Endometrium (tissue), 2 donors: ENCODE data around the gene AATK.

Source experiments
- FAIRE-seq: peaks from 2 replicates; lab custom pipeline; 2012; peaks lifted over from hg19 to GRCh38; lab: Jason Lieb, UNC
- donor health status: control.
- donor health status: control.

The AATK gene

DNA sequence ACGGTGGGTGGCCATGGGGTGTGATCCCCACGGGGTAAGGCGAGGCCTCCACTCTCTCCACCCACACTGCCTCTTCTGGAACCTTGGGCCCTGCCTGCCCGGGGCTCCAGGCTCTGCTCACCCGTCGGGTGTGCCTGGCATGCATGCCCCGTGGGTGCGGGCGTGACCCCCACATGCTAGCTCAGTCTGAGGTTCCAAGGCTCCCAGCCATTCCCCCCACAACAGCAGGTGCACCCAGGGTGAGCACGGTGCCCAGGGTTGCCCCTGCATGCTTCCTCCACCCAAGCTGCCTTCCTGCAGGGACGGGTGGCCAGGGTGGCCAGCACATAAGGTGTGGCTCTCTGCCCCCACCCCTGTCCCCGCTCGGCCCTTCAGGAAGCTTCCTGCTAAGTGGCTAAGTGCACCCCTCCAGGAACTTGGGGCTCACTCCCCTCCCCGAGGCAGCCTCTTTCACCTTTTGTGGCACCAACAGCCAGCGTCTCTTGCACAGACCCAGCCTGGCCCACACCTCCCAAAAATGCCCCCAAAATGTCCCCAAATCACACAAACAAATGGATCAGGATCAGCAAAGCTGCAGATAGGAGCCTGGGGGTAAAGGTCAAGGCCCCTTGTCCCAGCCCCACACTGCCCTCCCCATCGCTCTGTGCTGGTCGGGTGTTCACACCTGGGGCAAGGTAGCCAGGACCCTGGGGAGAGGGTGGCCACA lies 22.2 kb downstream of the AATK start:
- FAIRE-seq: no peak

DNA sequence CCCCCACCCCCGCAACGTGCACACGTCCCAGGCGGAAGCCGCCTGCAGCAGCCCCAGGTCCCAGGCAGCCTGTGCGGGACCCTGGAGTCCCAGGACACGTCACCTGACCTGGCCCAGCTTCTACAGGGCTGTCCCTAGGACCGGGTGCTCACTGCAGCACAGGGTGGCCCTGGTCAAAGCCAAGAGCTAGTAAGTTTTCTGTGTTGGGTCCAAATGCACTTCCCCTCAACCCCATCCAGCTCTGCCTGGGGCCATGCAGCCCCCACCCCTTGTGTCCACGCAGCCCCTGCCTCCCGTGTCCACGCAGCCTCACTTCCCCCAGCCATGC lies 22.9 kb downstream of the AATK start:
- no peak for FAIRE-seq

DNA sequence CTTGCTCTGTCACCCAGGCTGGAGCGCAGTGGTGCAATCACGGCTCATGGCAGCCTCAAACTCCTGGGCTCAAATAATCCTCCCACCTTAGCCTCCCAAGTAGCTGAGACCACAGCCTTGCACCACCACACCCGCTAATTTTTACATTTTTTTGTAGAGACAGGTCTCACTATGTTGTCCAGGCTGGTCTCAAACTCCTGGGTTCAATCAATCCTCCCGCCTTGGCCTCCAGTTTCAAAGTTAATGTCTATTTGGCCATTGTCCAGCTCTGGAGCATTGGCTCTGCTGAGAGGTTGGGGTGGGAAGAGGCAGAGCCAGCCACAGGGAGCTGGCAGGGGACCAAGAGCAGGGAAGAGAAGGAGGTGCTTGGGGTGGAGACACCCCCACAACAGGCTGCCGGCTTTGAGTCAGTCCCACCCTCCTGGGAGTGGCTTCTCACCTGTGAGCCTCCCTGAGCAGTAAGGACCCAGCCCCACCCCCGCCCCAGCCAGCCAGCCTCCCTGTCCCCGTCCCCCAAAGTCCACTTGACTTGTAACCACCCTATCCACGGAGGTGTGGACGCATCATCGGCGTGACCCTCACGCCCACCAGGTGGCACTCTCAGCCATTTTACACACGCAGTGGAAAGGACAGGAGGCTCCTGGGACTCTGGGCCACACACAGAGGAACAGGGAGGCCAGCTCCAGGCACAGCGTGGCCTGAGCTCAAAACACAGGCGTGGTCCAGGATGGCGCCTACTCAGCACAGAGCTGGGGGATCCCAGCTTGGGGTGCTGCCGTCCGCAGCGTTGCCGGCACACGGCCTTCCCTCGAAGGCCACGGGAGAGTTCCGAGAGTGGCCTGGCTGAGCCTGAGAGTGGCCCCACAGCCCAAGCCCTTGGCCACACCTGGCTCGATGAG lies 23.5 kb downstream of the AATK start:
- FAIRE-seq: no peak

DNA sequence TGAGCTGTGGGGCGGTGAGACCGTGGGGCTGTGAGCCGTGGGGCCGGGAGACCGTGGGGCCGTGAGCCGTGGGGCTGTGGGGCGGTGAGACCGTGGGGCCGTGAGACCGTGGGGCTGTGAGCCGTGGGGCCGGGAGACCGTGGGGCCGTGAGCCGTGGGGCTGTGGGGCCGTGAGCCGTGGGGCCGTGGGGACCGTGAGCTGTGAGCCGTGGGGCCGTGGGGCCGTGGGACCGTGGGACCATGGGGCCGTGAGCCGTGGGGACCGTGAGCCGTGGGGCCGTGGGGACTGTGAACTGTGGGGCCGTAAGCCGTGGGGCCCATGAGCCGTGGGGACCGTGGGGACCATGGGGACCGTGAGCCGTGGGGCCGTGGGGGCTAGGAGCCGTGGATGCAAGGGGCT lies 25.3 kb downstream of the AATK start:
- no peak for FAIRE-seq

DNA sequence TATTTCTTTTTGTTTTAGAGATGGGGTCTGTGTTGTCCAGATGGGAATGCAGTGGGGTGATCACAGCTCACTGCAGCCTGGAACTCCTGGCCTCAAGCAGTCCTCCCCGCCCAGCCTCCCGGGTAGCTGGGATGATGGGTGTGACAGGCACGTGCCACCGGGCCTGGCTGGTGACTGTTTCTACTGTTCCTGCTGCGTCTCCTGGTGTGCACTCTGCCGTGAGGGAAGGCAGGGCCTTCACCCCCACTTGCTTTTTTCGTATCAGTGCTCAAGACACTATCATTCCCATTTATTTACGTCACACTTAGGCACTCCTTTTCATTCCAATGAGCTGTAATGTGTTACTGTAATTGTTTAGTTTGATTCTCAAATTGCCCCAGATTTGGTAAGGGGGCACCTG lies 26.0 kb downstream of the AATK start:
- no peak for FAIRE-seq

DNA sequence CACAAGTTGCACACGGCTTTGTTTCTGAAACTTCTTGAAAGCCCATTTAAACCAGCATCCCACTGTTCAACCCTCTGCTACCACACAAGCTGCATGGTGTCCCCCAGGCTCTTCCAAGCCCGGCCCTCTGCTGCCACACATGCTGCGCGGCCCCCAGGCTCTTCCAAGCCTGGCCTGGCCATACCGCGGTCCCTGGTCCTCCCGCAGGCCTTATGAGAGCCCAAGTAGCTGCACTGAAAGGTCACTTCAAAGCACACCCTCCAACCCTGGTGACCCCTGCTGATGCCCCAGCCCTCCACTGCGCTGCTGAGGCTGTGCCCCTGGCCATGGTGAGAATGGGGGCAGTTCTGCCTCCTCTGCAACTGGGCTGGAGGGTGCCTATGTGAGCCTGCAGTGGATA lies 26.6 kb downstream of the AATK start:
- no peak for FAIRE-seq

DNA sequence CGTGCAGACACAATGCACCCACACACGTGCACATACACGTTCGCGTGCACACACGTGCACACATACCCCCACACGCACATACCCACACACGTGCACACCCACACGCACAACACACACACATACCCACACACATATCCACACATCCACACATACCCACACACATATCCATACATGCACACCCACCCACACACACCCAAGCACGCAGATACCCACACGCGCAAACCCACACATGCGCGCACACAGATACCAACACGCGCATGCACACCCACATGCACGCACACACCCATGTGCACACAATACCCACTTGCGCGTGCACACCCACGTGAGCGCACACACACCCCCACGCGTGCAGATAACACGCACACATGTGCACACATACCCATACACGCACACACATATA lies 27.5 kb downstream of the AATK start:
- FAIRE-seq: no peak

DNA sequence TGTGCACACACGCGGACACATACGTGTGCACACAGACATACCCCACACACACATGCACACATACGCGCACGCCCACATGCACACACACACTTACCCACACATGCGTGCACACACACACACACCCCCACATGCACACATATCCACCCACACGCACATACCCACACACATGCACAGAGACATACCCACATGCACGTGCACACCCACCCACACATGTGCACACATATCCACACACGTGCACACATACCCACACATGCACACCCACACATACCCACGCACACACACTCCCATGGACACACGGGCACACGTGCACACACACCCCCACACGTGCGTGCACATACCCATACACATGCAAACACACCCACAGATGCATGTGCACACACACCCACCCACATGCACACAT lies 27.9 kb downstream of the AATK start:
- FAIRE-seq: no peak

DNA sequence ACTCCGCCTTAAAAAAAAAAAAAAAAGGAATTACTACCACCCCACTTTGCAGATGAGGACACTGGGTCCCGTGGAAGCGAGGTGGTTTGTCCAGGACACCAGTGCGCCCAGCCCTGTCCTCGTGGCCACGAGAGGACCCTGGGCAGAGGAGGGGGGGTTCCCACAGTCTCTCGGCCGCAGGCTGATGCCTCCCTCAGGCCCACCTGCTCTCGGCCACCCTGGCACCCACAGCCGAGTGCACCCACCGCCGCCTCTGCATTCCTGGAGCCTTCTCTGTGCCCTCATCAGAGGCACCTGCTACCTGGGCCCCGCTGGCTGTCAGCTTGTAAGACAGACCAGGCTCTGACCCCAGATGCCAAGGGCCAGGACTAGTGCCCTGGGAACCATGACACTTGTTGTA lies 28.8 kb downstream of the AATK start:
- no peak for FAIRE-seq

DNA sequence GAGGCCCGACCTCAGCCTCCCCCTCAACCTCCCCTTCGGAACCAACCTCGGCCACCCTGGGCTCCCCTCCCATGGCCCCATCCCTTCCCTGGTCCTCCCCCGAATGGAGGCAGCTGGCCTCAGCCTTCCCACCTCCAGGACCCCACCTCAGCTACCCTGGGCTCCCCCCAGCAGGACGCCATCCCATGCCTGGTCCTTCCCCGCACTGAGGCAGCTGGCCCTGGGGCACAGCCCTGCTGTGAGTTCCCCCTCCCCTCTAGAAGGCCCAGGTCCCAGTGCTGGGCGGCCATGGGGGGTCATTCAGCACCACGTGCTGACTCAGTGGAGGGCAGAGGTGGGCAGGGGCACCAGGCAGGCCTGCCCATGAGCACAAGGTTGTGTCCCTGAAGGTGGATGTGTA lies 29.7 kb downstream of the AATK start:
- no peak for FAIRE-seq

DNA sequence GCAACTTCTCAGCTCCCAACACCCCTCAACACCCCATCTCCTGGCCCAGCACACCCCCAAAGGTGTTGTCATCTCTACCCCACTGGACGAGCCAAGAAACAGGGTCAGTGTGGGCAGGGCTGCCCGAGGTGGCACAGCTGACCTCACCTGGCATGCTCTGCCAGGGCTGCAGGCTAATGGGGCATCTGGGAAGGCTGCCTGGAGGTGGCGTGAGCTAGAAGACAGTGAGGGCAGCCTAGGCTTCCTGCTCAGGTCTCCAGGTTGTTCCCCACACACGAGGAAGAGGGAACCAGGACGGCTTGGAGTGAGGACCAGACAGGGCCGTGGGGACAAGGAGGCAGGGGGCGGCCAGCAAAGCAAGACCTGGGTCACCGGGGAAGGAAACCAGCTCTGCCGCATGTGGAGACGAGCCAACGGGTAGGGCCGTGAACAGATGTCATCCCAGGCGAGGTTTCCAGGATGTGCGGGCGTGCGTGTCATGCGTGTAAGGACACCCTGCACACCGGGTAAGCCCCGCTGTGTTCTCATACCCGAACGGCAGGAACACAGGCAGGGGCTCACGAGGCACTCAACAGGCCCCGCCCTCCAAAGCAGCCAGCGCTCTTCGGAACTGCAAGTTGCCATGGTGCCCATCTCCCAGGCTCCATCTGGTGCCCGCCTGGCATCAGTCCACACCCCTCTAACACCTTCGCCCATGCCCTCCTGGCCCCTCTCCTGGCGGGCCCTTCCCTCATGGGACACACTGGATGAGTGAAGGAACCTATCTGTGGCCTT lies 30.3 kb downstream of the AATK start:
- no peak for FAIRE-seq

DNA sequence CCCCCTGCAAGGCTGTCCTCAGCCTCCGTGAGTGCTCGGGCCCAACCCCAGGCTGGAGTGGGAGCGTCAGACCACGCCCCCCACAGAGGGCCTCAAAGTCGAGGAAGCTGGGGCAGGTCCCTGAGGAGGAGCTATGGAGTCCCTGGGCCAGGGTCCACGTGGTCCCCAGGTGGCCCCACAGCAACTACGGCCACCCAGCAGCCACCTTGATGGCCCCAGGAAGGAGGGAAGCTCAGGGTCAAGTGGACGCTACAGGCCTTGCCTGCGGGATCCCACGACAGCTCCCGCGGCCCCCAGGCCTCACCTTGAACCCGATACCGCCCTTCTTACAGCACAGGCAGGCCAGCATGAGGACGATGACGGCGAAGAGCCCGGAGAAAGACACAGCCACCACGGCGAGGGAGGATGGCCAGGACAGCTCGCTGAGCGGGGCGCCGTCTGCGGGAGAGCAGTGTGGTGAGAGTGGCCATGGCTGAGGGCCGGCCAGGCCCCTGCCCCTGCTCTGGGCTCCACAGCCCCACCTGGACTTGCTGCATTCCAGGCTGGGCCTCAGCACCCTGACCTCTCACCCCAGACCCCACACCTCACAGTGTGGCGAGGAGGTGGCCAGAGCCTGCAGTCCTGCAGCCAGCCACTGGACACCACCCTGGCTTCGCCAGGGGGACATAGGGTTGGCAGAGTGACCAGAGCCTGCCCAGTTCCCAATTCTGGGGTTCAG lies 31.8 kb downstream of the AATK start:
- FAIRE-seq: no peak

DNA sequence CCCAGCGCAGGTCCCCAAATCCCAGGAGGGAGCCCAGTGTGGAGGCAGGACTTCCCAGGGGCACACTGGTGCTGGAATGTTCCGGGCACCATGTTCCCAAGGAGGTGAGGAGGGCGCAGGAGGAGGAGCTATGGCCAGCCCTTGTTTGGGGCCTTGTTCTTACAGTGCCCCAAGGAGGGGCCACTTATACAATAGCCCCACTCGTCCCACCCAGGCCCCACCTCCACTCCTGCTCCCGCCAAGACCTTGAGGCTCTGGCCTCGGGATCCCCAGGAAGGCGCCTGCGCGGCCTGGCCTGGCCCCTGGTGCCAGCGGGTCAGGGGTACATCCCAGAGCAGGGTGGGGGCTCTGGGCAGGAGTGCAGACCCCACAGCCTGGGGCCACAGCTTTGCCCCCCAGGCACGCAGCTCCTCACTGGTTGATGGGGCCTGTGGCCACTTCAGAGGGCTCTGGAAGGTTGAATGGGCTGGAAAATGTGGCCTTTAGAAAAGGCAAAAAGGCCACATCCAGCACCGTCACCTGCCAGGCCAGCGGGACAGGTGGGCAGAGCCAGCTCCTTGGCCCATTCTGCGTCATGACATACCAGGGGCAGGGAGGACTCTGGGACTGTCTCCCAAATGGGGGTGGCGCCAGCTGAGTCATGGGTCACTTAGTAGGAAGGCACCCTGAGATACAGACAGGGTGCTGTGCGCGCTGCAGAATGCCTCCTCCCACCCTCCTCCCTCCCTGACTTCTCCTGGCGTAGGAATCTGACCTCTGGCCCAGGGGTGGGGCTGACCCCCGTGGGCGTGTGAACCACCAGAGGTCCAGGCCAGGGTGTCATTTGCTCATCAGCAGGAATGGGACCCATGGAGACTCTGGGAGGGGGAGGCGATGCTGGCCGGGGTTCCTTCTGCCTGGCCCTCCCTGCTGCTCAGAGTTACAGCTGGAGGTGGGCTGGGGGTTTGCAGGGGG lies 33.0 kb downstream of the AATK start:
- no peak for FAIRE-seq

DNA sequence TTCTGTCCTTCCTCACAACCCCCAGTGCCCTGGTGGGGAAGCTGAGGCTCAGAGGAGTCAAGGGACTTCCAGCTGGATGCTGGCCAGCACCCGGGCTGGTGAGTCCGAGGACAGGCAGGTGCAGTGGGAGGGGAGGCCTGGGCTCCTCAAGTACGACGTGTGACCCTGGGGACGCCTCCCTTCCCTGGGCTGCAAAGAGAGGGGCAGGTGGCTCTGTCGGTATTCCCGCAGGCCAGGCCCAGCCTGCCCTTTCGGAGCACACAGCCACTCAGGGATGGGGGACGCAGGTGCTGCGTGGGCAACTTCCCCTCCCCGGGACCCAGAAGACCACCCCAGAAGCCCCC lies 33.9 kb downstream of the AATK start:
- FAIRE-seq: no peak

DNA sequence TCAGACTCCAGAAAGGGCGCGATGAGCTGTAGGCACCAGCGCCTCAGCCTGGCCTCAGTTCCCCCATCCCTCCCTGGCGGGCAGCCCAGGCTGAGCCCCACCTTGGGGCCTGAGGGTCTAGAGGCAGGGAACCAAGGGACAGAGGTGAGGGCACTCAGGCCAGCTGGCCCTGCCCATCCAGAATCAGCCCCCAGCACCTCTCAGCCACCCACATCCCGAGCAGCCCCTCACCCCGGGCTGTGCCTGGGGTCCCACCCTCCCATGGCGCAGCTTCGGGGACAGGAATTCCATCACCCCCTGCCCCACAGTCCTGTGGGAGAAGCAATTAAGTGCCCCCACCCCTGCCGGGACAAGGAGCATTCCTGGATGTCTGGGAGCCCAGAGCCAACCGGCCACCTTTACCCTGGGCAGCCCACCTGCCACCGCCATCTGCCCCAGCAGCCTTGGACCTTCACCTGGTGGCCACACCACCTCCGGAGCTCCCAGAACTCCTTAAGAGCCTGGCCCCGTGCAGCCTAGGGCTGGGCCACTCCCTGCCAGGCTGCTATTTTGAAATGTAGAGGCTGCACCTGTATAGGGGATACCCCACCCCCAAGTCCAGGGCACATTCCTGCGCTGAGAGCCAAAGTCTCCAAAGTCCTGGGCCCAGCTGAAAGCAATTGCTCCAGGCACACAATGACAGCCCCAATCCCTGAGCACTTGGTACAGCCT lies 34.4 kb downstream of the AATK start:
- no peak for FAIRE-seq

DNA sequence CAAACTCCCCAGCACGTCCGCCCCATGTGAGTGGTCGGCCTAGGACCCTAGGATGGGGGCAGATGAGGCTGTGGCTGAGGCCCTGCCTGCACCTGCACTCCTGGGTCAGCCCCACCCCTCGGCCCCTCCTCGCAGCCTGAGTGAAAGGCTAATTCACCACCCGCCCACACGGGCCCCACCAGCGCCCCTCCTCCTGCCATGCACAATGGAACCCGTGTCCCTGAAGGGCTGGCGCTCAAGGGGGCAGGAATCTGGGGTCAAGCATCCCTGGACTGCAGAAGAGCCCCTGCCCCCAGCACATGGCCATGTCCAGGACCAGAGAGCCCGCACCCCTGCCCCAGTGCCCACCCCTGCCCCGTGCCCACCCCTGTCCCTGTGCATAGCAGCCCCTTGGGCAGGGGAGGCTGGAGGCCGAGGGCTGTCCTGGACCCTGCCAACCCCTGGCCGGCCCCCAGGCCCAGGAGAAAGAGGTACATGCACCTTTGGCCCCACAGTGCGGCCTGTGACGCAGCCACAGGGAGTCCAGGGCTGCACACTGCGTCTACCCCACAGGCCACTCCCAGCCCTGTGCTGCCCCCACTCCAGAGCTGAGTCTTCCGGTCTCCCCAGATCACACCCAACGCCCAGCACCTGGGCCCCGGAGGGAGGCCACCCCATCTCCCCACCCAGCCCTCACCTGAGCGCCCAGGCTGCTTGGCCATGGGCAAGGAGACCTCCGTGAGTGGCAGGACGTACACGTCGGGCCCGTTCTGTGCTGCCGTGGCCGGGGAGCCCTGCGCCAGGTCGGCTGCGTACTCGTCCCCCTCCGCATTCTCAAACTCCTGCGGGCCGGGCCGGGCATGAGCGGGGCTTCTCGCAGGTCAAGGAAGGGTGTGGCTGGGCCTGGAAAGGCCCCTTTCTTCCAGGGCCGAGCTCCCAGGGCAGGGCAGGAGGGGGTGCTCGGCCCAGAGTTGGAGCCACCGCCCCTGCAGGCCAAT lies 35.3 kb downstream of the AATK start:
- FAIRE-seq: no peak

DNA sequence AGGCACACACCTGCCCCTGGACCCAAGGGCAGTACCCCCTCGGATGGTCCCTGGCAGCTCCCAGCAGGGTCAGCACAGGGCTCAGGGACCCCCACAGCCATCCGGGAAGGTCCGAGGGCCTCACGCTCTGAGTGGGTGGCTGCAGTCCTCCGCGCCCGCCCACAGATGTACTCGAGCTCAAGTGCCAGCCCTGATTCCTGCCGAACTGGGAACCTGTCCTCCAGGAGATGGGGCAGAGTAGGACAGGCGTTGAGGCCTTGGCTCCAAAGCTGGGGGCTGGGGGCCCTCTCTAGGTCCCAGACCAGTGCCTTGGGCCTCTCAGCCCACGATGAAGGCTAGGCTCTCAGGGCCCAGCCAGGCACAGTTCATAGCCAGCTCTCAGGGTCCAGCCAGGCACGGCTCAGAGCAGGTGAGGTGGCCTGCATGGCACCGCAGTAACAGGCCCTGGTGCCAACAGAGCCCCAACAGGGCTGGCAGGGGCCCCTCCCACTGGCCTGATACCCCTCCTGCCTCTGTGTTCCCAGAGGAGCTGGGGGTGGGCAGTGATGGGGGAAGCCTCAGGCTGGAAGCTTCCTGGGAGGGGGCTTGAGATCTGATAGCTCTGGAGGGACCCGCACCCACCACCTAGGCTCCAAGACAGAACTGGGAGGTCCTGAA lies 36.2 kb downstream of the AATK start:
- FAIRE-seq: no peak

DNA sequence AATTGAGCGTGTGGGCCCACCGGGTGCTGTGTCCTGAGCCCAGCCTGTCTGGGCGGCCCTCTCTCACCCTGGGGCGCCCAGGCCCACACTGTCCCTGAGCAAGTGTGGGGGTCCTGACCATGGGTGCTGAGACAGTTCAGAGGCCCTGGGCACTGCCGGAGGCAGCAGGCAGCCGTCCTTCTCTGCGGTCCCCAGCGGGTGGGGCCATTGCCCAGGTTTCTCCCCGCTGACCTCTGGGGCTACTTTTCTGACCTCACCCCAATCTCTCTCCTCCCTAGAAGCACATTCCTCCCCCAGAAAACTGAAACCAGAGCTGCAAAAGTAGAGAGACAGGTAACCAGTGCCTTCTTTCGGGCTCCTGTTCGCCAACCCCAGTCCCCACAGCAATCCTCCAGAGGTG lies 36.7 kb downstream of the AATK start:
- FAIRE-seq: no peak

DNA sequence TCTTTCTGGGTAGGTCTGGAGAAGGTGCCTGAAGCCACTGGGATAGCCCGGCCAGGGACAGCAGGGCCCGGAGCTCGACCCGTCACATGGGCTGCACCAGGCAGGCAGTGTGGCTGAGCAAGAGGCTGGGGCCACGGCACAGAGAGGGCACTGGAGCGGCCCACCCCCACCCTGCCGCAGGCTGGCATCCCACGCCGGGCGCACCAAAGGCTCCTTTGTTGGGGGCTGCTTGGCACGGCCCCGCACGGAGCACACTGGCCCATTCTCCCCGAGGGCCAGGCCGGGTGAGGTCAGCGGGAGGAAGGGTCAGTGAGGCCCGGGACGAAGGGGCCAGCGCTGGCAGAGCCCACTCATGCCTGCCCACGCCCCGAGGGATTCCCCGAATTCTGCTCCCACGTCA lies 37.2 kb downstream of the AATK start:
- no peak for FAIRE-seq
